Measurements from ENCODE around the gene TOR1AIP2.

DNA sequence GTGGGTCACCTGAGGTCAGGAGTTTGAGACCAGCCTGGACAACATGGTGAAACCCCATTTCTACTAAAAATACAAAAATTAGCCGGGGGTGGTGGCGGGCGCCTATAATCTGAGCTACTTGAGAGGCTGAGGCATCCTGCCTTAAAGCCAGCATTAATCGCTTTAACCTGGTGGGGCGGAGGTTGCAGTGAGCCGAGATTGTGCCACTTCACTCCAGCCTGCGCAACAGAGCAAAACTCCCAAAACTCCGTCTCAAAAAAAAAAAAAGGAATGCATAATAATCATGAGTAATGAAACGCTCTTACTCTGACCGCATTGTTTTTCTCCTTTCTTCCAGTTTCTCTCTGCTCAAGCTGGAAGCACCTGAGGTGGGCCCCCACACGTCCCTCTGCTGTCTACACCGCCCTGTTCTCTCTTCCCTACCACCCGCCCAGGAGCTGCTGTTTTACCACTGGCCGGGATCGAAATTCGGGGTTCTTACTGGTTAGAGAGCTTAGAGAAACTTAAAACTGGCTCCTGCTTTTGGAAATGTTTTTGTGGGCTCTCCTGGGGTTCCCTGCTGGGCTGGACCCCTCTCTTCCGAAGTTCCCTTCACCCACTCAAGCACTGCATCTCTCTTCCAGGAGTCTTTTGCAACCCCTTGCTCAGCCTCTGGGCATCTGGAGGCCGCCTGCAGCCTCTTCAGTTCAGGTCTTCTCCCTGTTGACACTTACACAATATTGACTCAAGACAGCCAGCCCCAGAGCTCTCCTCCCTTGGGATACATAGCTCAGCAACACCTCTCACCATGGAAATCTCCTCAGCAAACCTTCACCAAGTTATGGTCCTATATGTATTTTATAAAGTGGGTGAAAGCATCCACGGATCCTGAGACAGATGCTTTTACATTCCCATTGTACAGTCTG lies 72.1 kb downstream of the TOR1AIP2 start:
- no peak for TF ChIP-seq SNAI1 (CRISPR knock-in tag; IDR thresholded peaks at IDR 0.05; ENCODE audit: borderline replicate concordance)
- TF ChIP-seq, protein P1, sequence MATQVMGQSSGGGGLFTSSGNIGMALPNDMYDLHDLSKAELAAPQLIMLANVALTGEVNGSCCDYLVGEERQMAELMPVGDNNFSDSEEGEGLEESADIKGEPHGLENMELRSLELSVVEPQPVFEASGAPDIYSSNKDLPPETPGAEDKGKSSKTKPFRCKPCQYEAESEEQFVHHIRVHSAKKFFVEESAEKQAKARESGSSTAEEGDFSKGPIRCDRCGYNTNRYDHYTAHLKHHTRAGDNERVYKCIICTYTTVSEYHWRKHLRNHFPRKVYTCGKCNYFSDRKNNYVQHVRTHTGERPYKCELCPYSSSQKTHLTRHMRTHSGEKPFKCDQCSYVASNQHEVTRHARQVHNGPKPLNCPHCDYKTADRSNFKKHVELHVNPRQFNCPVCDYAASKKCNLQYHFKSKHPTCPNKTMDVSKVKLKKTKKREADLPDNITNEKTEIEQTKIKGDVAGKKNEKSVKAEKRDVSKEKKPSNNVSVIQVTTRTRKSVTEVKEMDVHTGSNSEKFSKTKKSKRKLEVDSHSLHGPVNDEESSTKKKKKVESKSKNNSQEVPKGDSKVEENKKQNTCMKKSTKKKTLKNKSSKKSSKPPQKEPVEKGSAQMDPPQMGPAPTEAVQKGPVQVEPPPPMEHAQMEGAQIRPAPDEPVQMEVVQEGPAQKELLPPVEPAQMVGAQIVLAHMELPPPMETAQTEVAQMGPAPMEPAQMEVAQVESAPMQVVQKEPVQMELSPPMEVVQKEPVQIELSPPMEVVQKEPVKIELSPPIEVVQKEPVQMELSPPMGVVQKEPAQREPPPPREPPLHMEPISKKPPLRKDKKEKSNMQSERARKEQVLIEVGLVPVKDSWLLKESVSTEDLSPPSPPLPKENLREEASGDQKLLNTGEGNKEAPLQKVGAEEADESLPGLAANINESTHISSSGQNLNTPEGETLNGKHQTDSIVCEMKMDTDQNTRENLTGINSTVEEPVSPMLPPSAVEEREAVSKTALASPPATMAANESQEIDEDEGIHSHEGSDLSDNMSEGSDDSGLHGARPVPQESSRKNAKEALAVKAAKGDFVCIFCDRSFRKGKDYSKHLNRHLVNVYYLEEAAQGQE (IDR thresholded peaks at IDR 0.05; ENCODE audit: borderline replicate concordance in 1 of 2, low read depth in 1 of 2, low read length in 2 of 2), result no peak
- no peak for TF ChIP-seq TCF12 (IDR thresholded peaks at IDR 0.05)
- no peak for TF ChIP-seq TCF12 (CRISPR knock-in tag; IDR thresholded peaks at IDR 0.05)
- TF ChIP-seq TCF7L2 (IDR thresholded peaks at IDR 0.05; ENCODE audit: low read depth, low read length), result no peak
- TF ChIP-seq TCF7 (IDR thresholded peaks at IDR 0.05; ENCODE audit: low read depth), result no peak
- TF ChIP-seq SMC3 (IDR thresholded peaks at IDR 0.05; ENCODE audit: low read length), result no peak
- TF ChIP-seq, protein P2, sequence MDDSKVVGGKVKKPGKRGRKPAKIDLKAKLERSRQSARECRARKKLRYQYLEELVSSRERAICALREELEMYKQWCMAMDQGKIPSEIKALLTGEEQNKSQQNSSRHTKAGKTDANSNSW (CRISPR knock-in tag; IDR thresholded peaks at IDR 0.05; ENCODE audit: borderline replicate concordance), result no peak
- TF ChIP-seq, protein P3, sequence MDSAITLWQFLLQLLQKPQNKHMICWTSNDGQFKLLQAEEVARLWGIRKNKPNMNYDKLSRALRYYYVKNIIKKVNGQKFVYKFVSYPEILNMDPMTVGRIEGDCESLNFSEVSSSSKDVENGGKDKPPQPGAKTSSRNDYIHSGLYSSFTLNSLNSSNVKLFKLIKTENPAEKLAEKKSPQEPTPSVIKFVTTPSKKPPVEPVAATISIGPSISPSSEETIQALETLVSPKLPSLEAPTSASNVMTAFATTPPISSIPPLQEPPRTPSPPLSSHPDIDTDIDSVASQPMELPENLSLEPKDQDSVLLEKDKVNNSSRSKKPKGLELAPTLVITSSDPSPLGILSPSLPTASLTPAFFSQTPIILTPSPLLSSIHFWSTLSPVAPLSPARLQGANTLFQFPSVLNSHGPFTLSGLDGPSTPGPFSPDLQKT (CRISPR knock-in tag; IDR thresholded peaks at IDR 0.05; ENCODE audit: borderline replicate concordance), result no peak
- no peak for TF ChIP-seq DPF2 (CRISPR knock-in tag; IDR thresholded peaks at IDR 0.05; ENCODE audit: borderline replicate concordance, low read depth)

All from HepG2 (cell line).